ENCODE measurements around the gene ATP1A4.

ATP1A4 gene

GRCh38 chr1:160204526-160205241, 53.3 kb downstream of the ATP1A4 start:
- no peak overlapping the region for H3K4me3 ChIP-seq (ENCODE audit: low read depth, low read length)

GRCh38 chr1:160205242-160206035, 54.0 kb downstream of the ATP1A4 start, which contains the start of gene PEA15:
TSS of gene PEA15 (plus strand) at chr1:160205384. CDS start at chr1:160211545, 6,161 bp downstream.
- peak within 1 kb of the TSS; percentile 74 for H3K4me3 ChIP-seq (ENCODE audit: low read depth, low read length)

- H3K4me3 ChIP-seq (ENCODE audit: low read depth, low read length): peak overlapping the region; percentile 74
Measured at GRCh38 chr1:160206036-160206389, 54.6 kb downstream of the ATP1A4 start.

GRCh38 chr1:160206421-160207117, 55.2 kb downstream of the ATP1A4 start:
- peak overlapping the region; percentile 74 for H3K4me3 ChIP-seq (ENCODE audit: low read depth, low read length)

GRCh38 chr1:160207118-160207650, 55.8 kb downstream of the ATP1A4 start:
- H3K4me3 ChIP-seq (ENCODE audit: low read depth, low read length): no peak overlapping the region

GRCh38 chr1:160207771-160208556, 56.6 kb downstream of the ATP1A4 start:
- H3K4me3 ChIP-seq (ENCODE audit: low read depth, low read length): no peak overlapping the region

GRCh38 chr1:160208557-160209320, 57.3 kb downstream of the ATP1A4 start:
- H3K4me3 ChIP-seq (ENCODE audit: low read depth, low read length): no peak overlapping the region

- no peak overlapping the region for H3K4me3 ChIP-seq (ENCODE audit: low read depth, low read length)
Measured at GRCh38 chr1:160209321-160210046, 58.1 kb downstream of the ATP1A4 start.

GRCh38 chr1:160210561-160210960, 59.2 kb downstream of the ATP1A4 start:
- H3K4me3 ChIP-seq (ENCODE audit: low read depth, low read length): no peak overlapping the region

GRCh38 chr1:160211046-160211790, 59.8 kb downstream of the ATP1A4 start:
- H3K4me3 ChIP-seq (ENCODE audit: low read depth, low read length): no peak overlapping the region

GRCh38 chr1:160214481-160215140, 63.2 kb downstream of the ATP1A4 start:
- H3K4me3 ChIP-seq (ENCODE audit: low read depth, low read length): no peak overlapping the region

- H3K4me3 ChIP-seq (ENCODE audit: low read depth, low read length): no peak overlapping the region
Measured at GRCh38 chr1:160216301-160216700, 64.9 kb downstream of the ATP1A4 start.

- H3K4me3 ChIP-seq (ENCODE audit: low read depth, low read length): no peak overlapping the region
Measured at GRCh38 chr1:160217481-160218051, 66.2 kb downstream of the ATP1A4 start.

GRCh38 chr1:160219062-160219929, 67.9 kb downstream of the ATP1A4 start:
- H3K4me3 ChIP-seq (ENCODE audit: low read depth, low read length): no peak overlapping the region

- no peak overlapping the region for H3K4me3 ChIP-seq (ENCODE audit: low read depth, low read length)
Measured at GRCh38 chr1:160220301-160220700, 68.9 kb downstream of the ATP1A4 start.

- no peak overlapping the region for H3K4me3 ChIP-seq (ENCODE audit: low read depth, low read length)
Measured at GRCh38 chr1:160221089-160221488, 69.7 kb downstream of the ATP1A4 start.

GRCh38 chr1:160222546-160222945, 71.1 kb downstream of the ATP1A4 start:
- H3K4me3 ChIP-seq (ENCODE audit: low read depth, low read length): no peak overlapping the region

Measured in iPS-11a (cell line).